Measurements from ENCODE around the gene RMI2.

Gene RMI2

GRCh38 chr16:11329891-11330290 is 15.4 kb upstream of the RMI2 start:
- DNase-seq: no peak

- DNase-seq: no peak
Measured at GRCh38 chr16:11330526-11331237, 14.6 kb upstream of the RMI2 start.

- DNase-seq: no peak
Measured at GRCh38 chr16:11331967-11332366, 13.3 kb upstream of the RMI2 start.

DNA sequence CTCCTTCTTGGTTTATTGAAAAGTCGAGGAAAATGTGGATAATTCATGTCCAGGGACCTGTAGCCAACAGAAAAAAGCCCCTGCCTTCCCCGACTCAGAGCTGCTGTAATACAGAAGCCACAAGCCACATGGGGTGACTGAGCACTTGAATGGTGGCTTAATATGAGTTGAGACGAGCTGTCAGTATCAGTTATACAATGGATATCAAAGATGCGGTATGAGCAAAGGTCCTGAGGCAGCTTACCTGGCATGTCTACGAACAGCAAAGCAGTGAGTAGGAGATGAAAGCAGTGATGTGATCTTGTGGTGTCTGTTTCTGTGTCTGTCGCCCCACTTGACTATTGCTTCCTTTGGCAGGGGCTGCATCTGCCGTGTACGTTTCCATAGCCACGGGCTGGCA is 12.2 kb upstream of the RMI2 start:
- no peak for DNase-seq

DNA sequence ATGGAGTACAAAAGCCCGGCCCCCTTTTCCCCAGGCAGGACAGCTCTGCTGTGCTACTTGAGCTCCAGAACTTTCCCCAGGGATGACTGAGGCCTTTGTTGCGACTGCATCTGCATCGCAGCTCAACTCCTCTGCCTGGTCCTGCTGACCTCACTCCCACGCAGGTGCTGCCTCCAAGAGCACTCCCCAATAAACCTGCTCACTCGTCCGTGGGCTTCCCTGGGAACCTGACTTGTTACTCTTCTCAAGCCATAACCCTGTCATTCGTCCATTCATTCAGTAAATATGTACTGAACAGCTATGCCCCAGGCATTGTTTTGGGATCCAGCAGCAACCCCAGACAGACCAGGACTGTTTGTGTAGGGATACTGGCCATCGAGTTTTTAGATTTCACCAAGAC is 11.6 kb upstream of the RMI2 start:
- DNase-seq: no peak

- DNase-seq: no peak
Measured at GRCh38 chr16:11334831-11335404, 10.3 kb upstream of the RMI2 start.

DNA sequence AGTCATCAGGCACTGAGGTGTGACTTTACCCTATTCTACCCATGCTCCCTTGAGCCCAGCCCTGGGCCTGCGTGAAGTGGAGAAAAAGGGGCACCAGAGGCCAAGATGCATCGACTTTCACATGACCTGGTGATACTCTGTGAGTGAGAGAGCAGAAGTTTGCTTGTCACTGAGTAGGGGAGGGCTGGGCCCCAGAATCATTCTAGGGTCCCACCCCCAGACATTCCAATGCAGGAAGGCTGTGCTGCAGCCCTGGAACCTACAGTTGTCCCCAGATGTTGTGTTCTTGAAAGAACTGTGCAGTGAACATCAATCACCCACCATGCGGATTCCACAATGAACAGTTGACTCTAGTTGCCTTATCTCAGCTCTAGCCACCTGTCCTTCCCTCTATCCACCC is 6.2 kb upstream of the RMI2 start:
- no peak for DNase-seq

GRCh38 chr16:11340710-11341109 is 4.5 kb upstream of the RMI2 start:
- DNase-seq: no peak

DNA sequence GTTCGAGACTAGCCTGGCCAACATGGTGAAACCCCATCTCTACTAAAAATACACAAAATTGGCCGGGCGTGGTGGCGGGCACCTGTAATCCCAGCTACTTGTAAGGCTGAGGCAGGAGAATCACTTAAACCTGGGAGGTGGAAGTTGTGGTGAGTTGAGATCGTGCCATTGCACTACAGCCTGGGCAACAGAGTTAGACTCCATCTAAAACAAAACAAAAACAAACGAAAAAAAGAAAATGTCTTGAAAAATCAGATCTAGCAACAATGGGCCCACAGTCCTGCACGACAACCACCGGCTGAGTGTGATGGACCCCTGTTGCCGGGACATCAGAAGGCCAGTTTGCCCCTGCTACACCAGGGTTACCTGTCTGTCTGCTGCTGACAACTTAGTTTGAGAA is 3.9 kb upstream of the RMI2 start:
- no peak for DNase-seq

- DNase-seq: no peak
Measured at GRCh38 chr16:11342021-11342855, 3.0 kb upstream of the RMI2 start.

GRCh38 chr16:11346700-11347319 is 1.6 kb downstream of the RMI2 start:
- no peak for DNase-seq

- DNase-seq: no peak
Measured at GRCh38 chr16:11347831-11348230, 2.6 kb downstream of the RMI2 start.

DNA sequence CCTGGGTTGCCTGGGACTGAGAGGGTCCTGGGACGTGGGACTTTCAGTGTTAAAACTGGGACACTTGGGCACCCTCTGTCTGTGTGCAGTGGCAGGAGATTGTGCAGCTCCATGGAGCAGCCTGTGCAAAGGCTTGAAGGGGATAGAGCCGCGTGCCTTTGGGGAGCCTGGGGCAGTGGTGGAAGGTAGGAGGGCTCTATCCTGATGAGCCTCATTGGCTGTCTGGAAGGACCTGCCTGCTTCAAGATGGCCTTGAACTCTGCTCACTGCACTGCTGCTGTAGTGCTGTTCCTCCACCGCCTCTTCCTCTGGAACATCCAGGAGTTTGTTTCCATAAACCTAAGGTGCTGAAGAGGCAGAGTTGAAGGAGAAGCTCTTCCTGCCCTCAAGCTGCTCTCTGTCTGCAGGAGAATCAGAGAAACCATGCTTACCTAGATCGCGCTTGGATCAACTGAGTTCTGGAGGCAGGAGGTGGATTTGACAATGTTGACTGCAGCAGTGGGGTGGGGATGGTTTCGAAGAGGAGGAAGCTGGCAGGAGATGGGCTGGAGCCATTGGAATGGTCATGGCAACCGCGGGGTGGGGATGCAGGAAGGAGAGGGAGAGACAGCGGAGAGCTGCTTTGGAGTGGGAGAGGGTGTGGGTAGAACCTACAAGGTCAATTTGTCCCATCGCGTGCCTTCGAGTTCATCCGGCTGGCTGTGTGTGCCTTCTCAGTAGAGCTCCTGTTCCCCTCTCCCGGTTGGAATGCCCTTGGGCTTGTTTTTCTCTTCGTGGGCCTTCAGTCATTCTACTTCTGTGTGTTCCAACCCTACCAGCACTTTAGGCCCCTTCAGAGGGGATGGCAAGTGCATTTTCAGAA is 3.7 kb downstream of the RMI2 start:
- no peak for DNase-seq

DNA sequence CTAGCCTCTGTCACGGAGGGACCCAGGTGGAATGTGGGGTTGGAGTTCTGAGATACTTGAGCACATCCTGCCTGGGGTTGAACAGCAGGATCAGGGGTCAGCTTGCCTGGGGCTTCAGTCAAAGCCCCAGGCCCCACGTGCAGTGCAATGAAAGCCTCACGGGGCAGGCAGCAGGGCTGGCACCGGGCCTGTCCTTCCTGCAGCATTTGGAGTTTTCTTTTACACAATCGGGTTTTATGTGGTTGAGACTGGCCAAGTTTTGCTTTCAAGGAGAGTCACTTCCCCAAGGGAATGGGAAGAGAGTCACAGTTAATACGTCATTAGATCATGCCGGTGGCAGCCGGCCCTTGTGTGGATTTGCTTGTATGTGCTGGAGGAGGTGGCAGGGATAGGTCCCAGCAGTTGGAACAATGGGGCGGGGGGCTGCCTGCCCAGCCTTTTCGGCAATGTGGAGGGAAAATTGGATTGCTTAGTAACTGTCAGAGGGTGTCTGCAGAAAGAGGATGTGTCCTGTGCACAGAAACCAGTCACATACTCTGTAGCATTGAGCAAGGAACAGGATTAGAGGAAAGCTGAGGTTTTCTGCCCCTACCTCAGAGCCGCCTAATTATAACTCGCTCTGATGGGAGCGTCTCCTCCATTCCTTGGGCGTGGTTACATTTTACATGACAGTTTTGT is 4.5 kb downstream of the RMI2 start:
- DNase-seq: no peak

GRCh38 chr16:11350519-11350918 is 5.3 kb downstream of the RMI2 start:
- DNase-seq: no peak

GRCh38 chr16:11350921-11351335 is 5.7 kb downstream of the RMI2 start:
- no peak for DNase-seq

DNA sequence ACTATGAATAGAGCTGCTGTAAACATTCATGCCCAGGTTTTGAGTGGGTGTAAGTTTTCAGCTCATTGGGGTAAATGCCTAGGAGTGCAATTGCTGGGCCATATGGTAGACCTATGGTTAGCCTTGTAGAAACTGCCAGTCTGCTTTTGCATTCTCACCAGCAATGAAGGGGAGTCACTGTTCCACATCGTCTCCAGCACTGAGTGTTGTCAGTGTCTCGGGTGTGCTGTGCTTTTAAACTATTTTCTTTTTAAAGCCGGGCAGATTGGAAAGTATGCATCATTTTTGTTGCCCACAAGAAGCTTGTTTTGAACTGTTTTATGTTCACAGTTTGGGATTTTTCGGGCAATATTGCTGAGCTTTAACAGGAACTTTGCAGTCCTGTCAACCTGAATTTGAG is 7.9 kb downstream of the RMI2 start:
- DNase-seq: no peak

DNA sequence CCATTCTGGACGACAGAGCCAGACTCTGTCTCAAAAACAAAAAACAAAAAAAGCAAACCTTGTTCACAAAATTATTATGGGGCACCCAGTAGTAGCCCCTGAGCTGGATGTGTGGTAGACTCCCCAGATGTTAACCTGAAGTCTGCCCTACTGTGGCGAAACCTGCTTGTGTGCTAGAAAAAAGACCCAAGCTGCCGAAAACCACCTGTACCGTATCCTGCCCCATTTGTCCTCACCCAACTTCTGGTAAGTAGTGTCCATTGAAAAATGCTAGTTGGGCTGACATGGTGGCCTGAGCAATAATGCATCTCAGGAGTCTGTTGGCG is 9.1 kb downstream of the RMI2 start:
- no peak for DNase-seq

- DNase-seq: peak; percentile 38
Measured at GRCh38 chr16:11354733-11355574, 9.7 kb downstream of the RMI2 start.

DNA sequence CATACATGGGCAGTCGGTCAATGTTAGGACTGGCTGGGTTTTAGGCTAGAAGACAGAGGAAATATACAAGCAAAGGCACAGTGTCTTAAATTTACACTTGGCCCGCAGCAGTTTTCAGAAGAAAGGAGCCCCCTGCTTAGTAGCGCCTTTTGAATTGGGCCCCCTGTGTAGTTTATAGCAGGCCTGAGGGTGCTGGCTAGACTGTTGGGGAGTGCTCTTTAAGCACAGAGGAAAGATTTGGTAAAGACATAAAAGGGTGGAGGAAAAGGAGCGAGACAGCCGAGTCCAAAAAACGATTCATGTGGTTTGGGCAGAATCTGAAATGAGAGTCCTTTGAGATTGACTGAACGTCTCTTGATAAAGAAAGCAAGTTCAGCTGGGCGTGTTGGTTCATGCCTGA is 10.6 kb downstream of the RMI2 start:
- DNase-seq: no peak

Data from NK-92 treated with Interleukin-12 subunit alpha and Interleukin-12 subunit beta, amount 100 ng/mL, for 24 hours (cell line).